Muscle layer of colon (tissue), 2 donors: ENCODE results near the gene TMEM233.

Source experiments
- H3K27ac ChIP-seq: one replicate; pipeline ENCODE4 v1.7.0; 2013; ENCODE audit warnings: low read depth, mild to moderate bottlenecking, low read length, moderate library complexity
- H3K27me3 ChIP-seq, 2 donors: one replicate each; pipeline ENCODE4 v1.7.0; 2013; ENCODE audit warnings: low read length in 2 of 2, mild to moderate bottlenecking in 2 of 2; ENCODE audit not compliant: insufficient read depth in 2 of 2, control insufficient read depth in 1 of 2
- H3K36me3 ChIP-seq: one replicate; pipeline ENCODE4 v1.7.0; 2013; ENCODE audit warnings: mild to moderate bottlenecking, low read length; ENCODE audit not compliant: insufficient read depth
- H3K4me1 ChIP-seq: one replicate; pipeline ENCODE4 v1.7.0; 2013; ENCODE audit warnings: mild to moderate bottlenecking, low read length; ENCODE audit not compliant: insufficient read depth
- H3K4me3 ChIP-seq, 2 donors: one replicate each; pipeline ENCODE4 v1.7.0; 2013; ENCODE audit warnings: low read length in 2 of 2, low read depth in 1 of 2, mild to moderate bottlenecking in 1 of 2, moderate library complexity in 1 of 2
- H3K9ac ChIP-seq: one replicate; pipeline ENCODE4 v1.7.0; 2013; ENCODE audit warnings: low read length
- H3K9me3 ChIP-seq: one replicate; pipeline ENCODE4 v1.7.0; 2013; ENCODE audit warnings: mild to moderate bottlenecking, low read length
- donor health status: abdominal sarcoma.
- donor health status: Adenocarcinoma of cecum.

Gene TMEM233

DNA sequence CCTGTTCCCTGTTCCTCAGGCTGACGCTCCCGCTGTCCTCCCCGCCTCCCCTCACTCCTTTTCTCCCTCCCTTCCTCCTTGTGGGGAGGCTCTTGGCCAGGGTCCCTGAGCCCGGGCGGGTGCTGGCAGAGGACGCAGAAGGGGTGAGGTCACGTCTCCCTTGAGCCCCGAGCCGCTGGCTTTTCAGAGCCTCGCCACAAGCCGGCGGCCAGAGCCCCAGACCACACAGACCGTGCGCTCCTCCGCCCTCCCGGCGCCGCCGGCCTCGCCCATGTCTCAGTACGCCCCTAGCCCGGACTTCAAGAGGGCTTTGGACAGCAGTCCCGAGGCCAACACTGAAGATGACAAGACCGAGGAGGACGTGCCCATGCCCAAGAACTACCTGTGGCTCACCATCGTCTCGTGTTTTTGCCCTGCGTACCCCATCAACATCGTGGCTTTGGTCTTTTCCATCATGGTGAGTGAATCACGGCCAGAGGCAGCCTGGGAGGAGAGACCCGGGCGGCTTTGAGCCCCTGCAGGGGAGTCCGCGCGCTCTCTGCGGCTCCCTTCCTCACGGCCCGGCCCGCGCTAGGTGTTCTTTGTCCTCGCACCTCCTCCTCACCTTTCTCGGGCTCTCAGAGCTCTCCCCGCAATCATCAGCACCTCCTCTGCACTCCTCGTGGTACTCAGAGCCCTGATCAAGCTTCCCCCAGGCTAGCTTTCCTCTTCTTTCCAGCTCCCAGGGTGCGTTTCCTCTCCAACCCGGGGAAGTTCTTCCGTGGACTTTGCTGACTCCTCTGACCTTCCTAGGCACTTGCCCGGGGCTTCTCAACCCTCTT lies at the start of gene TMEM233:
TMEM233 (plus strand) TSS at position 197 of the 821 bp plus-strand sequence; CDS start at position 272, 75 bp downstream.
- H3K27me3 ChIP-seq = peaks cover 7 to 16% of the 10 kb centered on the region in 2 donors
- no peak within 1 kb of the TSS for H3K9ac ChIP-seq
- H3K36me3 ChIP-seq = no peaks in the 10 kb centered on the region
- no peaks in the 10 kb centered on the region for H3K4me1 ChIP-seq
- no peaks in the 10 kb centered on the region for H3K9me3 ChIP-seq
- H3K4me3 ChIP-seq = no peak within 1 kb of the TSS
- H3K27ac ChIP-seq = no peak within 1 kb of the TSS

DNA sequence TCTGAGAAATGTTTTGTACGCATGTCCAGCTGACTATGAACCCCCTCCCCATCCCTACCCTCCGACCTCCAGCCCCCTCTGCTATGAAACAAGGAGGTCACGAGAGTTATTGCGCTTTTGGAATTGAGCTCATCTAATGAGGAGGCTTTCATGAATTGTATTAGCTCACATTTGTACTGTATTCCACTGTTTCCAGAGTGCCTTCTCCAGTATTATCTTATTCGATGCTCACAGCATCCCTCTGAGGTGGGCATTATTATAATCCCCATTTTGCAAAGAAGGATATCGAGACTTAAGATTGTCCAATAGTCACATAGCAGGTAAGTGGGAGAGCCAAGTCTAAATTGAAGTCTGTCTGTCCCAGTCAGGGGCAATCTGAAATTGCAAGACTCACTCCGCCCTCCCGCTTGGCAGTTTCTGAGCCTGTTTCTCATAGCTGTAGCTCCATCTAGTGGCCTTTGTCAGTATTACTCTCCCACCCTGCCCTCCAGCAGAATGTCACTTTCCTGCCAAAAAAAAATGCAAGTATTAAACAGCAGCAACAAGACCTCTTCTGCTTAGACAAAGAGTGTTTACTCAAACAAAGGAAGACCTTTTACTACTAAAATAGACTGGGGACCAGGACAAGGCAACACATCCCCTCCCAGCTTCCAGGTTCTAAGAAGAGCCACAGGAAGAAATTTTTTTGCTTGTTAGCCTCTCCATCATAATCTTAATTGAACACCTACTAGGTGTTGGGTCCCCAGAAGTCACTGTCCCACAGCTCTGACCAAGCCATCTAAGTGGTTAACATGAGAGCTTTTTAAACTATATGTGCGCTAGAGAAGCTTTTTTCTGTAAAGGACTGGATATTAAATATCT lies 48.6 kb upstream of the TMEM233 start:
- no peaks in the 10 kb centered on the region for H3K4me1 ChIP-seq
- H3K9me3 ChIP-seq = no peaks in the 10 kb centered on the region
- no peaks in the 10 kb centered on the region for H3K27me3 ChIP-seq
- H3K9ac ChIP-seq = no peak overlapping the region
- no peak overlapping the region for H3K4me3 ChIP-seq
- H3K27ac ChIP-seq = no peak overlapping the region
- H3K36me3 ChIP-seq = no peaks in the 10 kb centered on the region

DNA sequence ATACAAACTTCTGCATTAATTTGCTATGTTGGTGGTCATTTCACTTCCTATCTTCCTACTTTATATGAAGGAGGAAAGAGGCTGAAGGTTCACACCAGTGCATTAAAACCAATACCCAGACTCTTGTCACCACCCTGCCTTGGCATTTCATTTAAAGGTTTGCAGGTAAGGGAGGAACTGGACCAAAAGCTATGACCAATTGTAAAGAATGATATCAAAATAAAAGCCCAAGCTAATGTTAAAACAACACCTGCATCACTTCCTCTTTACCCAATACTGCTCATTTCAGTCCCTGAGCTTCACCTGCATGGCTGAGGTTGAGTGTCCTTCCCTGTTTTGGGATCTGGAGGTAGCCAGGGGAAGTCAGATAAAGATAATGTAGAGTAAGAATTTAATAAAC lies 47.2 kb upstream of the TMEM233 start:
- no peak overlapping the region for H3K27ac ChIP-seq
- no peak overlapping the region for H3K4me3 ChIP-seq
- H3K36me3 ChIP-seq = no peaks in the 10 kb centered on the region
- H3K9ac ChIP-seq = no peak overlapping the region
- no peaks in the 10 kb centered on the region for H3K27me3 ChIP-seq
- H3K4me1 ChIP-seq = no peaks in the 10 kb centered on the region
- H3K9me3 ChIP-seq = no peaks in the 10 kb centered on the region

DNA sequence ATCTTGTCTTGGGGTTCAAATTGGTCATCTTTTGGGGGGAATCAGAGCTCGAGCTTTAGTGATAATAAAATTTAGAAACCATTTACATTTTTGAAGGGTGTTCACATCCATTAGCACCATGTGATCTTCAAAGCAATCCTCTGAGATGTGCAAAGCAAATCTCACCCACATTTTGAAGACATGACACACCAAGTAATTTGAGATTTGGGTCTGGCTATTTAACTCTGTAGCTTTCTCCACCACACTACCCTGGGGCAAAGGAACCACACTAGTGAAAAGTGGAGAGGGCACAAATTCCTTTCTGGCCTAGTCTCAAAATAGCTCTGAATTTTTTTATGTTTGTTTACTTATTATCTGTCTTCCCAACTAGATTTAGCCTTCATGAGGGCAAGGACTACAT lies 46.6 kb upstream of the TMEM233 start:
- H3K36me3 ChIP-seq = no peaks in the 10 kb centered on the region
- H3K27me3 ChIP-seq = no peaks in the 10 kb centered on the region
- no peak overlapping the region for H3K9ac ChIP-seq
- H3K4me3 ChIP-seq = no peak overlapping the region
- H3K9me3 ChIP-seq = no peaks in the 10 kb centered on the region
- H3K4me1 ChIP-seq = no peaks in the 10 kb centered on the region
- no peak overlapping the region for H3K27ac ChIP-seq

DNA sequence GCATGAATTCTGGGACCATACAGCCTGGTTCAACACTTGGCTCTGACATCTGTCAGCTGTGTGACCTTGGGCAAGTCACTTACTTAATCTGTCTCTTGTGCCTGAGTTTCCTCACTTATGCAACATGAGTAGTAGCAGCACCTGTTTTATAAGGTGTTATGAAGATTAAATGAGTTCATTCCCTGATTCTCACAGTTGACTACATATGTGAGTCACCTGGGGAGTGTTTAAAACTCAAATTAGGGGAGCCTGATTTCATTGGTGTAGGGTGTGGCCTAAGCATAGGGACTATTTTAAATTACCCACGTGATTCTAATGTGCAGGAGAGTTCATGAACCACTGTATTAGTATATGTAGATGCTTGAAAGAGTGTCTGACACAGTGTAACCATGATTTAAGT lies 36.7 kb upstream of the TMEM233 start:
- no peak overlapping the region for H3K9ac ChIP-seq
- H3K4me1 ChIP-seq = no peaks in the 10 kb centered on the region
- H3K27me3 ChIP-seq = no peaks in the 10 kb centered on the region
- H3K9me3 ChIP-seq = no peaks in the 10 kb centered on the region
- no peak overlapping the region for H3K4me3 ChIP-seq
- H3K27ac ChIP-seq = no peak overlapping the region
- no peaks in the 10 kb centered on the region for H3K36me3 ChIP-seq

DNA sequence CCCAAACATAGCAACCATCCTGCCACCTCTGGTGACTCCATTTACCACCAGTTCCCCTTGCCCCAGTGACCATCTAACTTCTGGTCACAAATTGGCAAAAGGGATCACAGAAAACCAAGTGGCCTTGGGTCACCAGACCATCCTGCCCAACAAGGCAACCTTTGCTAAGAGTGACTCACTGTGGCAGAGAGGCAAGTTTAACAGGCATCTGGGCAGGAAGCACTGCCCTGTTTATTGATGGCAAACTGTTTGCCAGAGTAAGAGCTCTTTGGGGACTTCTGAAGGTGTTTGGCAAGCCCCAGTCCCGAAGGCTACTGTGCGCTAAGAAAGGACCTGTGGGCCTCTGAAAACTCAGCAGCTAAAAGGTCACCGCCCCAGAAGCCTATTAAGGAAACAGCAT lies 28.2 kb upstream of the TMEM233 start:
- H3K36me3 ChIP-seq = no peaks in the 10 kb centered on the region
- no peaks in the 10 kb centered on the region for H3K4me1 ChIP-seq
- no peak overlapping the region for H3K9ac ChIP-seq
- no peaks in the 10 kb centered on the region for H3K9me3 ChIP-seq
- no peak overlapping the region for H3K27ac ChIP-seq
- no peaks in the 10 kb centered on the region for H3K27me3 ChIP-seq
- H3K4me3 ChIP-seq = no peak overlapping the region

DNA sequence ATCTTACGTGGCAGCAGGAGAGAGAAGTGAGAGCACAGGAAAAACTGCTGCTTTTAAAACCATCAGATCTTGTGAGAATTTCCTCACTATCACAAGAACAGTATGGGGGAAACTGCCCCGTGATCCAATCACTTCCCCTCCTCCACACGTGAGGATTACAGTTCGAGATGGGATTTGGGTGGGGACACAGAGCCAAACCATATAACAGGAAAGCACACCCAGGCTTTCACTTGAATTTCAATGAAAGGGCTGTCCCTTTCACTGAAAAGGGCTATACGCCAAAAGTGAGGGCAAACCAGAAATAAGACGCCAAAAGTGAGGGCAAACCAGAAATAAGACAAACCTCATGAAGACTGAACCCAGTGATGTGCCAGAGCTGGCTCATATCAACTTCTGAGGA lies 22.8 kb upstream of the TMEM233 start:
- Histone ChIP-seq H3K36me3 (no peaks in the 10 kb centered on the region), H3K4me1 (no peaks in the 10 kb centered on the region), H3K27ac (no peak overlapping the region), H3K27me3 (no peaks in the 10 kb centered on the region), H3K4me3 (no peak overlapping the region), H3K9ac (no peak overlapping the region), H3K9me3 (no peaks in the 10 kb centered on the region)

DNA sequence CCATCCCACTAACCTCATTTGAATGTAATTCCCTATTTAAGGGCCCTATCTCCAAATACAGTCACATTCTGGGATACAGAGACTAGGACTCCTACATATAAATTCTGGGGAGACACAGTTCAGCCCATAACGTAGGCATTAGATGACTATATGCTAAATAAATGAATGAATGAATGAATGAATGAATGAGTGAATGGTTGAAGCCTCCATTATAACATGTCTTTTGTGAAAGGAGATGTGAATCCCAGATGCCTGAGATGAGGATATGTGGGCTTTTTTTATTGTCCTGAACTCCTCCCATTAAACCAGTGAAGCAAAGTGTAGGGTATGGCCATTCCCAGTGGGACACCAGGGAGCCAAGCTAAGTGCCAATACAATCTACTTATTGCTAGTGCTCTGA lies 20.5 kb upstream of the TMEM233 start:
- no peak overlapping the region for H3K9ac ChIP-seq
- no peaks in the 10 kb centered on the region for H3K36me3 ChIP-seq
- H3K27me3 ChIP-seq = no peaks in the 10 kb centered on the region
- H3K27ac ChIP-seq = no peak overlapping the region
- H3K9me3 ChIP-seq = no peaks in the 10 kb centered on the region
- no peak overlapping the region for H3K4me3 ChIP-seq
- no peaks in the 10 kb centered on the region for H3K4me1 ChIP-seq

DNA sequence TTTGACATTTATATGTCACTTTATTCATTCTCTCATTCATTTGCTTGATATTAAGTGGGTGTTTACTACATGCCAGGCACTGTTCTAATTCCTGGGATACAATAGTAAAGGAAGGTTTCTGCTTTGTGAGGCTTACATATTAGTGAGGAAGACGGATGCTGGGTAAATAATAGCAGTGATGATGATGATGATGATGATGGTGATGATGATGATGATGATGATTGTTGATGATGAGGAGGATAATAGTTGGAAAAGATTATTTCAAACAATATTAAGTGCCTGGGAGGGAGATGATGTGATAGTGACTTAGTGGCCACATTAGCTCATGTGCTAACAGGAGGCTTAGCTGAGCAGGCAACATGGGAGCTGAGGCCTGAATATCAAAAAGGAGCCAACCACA lies 19.3 kb upstream of the TMEM233 start:
- no peaks in the 10 kb centered on the region for H3K9me3 ChIP-seq
- H3K27ac ChIP-seq = no peak overlapping the region
- no peaks in the 10 kb centered on the region for H3K4me1 ChIP-seq
- no peak overlapping the region for H3K9ac ChIP-seq
- H3K27me3 ChIP-seq = no peaks in the 10 kb centered on the region
- no peak overlapping the region for H3K4me3 ChIP-seq
- H3K36me3 ChIP-seq = no peaks in the 10 kb centered on the region

DNA sequence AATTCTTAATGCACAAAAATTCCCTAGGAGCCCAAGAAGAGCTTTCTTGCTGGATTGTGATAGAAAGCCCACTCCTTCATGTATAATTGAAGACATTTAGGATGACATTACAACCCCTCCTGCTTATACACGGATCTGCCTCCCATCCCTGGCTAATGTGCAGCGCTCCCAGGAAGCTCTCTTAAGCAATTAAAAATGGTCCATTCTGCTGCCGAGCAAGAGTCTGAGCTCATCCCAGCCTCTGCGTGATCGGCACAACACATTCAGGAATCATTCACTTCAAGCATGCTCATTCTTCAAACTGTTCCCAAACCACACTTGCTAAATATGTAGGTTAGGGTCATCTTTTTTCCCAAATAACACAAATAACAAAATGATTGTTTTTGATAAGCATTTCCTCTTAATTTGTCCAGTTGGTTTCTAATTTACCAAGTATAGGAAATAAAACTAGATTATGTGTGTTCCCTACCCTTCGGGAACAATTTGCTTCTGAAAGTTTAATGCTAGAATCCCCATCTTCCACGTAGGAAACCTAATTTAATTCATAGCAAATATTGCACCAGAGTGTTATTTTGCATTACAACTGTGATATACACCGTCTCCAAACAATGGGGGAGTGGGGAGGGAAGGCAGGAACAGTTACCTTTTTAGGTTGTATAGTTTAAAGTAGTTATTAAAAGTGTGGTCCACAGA lies 17.3 kb upstream of the TMEM233 start:
- no peaks in the 10 kb centered on the region for H3K36me3 ChIP-seq
- H3K4me1 ChIP-seq = no peaks in the 10 kb centered on the region
- no peaks in the 10 kb centered on the region for H3K27me3 ChIP-seq
- H3K4me3 ChIP-seq = no peak overlapping the region
- H3K9ac ChIP-seq = no peak overlapping the region
- no peak overlapping the region for H3K27ac ChIP-seq
- no peaks in the 10 kb centered on the region for H3K9me3 ChIP-seq

DNA sequence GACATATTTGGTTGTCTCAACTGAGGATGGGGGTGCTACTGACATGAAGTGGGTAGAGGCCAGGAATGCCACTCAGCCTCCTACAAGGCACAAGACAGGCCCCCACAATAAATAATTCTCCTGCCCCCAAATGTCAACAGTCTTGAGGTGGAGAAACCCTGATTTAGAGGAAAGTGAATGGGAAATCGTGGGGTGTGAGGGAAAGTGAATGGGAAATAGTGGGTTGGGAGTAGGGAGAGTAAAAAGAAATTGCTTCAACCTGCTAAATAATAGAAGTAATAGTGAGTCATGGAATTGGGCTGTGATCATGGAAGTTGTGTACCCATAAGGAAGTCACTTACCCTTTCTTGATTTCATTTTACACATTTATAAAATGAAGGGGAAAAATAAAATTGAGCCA lies 16.7 kb upstream of the TMEM233 start:
- no peaks in the 10 kb centered on the region for H3K9me3 ChIP-seq
- H3K27ac ChIP-seq = no peak overlapping the region
- H3K4me1 ChIP-seq = no peaks in the 10 kb centered on the region
- no peak overlapping the region for H3K9ac ChIP-seq
- H3K4me3 ChIP-seq = no peak overlapping the region
- H3K27me3 ChIP-seq = no peaks in the 10 kb centered on the region
- no peaks in the 10 kb centered on the region for H3K36me3 ChIP-seq
